Activated CD8-positive, alpha-beta memory T cell treated with anti-CD3 and anti-CD28 coated beads for 4 hours (primary cell): ENCODE results near the gene HPCAL1.
"Not testable (repeated sequence)": the region's sequence is repeated elsewhere in the genome, so short reads cannot be mapped to it uniquely, and the experiment has no call there.

Source experiments
- DNase-seq, 2 donors: peaks; one replicate each; pipeline ENCODE4 v3.0.0-alpha.2; 2020; ENCODE audit warnings: low read depth in 2 of 2

Gene HPCAL1

DNA sequence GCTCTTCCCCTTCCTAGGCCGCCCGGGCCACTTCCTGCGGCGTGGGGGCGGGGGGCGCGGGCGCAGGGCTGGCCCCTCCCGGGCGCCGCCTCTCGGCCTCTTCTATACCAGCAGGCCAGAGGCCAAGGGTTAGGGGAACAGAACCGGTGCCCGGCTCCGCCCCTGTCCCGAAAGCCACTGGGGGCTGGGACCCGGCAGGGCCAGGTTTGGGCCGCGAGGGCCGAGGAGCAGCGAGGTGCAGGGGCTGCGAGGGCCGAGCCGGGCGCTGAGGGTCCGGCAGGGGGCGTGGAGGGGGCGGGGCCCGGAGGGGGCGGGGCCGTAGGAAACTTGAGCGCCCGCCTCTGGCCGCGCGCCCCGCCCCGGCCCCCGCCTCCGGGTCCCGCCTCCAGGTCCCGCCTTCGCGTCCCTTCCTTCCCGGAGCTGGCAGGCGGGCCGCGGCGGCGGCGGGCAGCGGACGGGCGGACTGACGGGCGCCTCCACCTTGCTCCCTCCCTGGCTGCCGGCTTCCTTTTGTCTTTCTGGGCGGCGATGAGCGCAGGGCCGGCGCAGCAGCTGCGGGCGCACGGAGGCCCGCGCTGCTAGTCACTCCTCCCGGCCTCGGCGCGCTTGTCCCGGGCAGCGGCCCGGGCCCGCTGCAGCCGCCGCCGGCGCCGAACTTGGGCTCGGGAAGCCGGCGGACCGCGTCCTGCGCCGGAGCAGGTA, at the start of gene HPCAL1:
Gene HPCAL1, plus strand, starts transcription at position 426 of the 702 bp plus-strand sequence. CDS start 116,854 bp downstream, outside the sequence.
- peak; percentile 56 to 71 for DNase-seq

- DNase-seq: no peak
Measured at GRCh38 chr2:10253596-10254372, 48.9 kb upstream of the HPCAL1 start.

GRCh38 chr2:10254373-10255188, 48.1 kb upstream of the HPCAL1 start:
- no peak for DNase-seq

DNA sequence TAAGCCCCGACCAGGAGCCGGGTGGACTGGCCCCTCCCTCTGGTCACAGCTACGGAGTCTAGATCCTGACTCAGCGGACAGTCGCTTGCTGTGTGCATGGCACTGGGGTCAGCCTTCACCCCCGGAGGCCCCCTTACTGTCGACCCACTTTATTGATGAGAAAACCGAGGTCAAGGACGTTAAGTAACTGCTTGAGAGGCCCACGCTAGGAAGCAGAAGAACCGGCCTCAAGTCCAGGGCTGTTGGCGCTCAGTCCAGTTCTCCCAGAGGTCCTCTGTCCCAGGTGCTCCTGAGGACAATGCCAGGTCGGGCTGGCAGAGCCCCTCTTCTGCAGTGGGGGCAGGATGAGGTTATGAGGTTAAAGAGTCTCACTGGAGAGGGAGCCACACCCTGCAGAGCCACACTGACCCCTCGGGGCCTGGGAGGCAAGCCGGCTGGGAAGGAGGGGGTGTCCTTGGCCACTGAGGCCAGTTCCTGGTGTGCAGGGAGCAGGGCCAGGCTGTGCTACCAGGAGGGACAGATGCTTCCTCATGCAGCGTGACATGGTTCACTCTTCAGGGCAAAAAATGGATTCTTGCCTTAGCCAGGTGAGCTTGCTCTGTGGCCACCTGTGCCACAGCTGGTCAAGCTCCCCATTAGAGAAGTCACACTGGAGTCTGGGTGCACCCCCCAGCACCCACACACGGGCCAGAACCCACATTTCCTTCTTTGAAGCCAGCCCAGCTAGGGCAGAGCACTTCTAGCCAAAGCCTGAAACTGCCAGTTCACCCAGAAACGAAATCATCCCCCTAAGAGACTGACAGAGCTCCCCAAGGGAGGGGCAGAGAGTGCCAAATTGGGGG, 47.3 kb upstream of the HPCAL1 start:
- DNase-seq: no peak

DNA sequence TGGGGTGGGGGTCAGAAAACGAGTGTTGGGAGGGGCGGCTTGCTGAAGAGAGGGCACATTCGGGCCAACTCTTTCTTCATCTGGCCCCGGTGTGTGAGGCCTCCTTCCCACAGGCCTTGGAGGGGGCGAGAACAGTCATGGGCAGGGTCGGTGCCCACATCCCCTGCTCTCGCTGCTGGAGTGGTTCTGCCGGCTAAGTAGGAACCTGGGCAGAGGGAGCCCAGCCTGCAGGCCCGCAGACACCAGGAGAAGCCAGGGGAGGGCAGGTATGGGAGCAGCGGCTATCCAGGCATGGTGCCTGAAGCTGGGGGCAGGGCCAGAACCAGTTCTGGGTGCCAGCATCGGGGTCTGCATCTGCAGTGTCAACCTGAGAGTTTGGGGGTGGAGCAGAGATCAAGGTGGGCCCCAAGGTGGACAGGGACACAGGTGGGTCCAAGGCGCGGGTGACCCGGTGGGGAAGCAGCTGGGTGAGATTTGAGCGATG, 46.6 kb upstream of the HPCAL1 start:
- no peak for DNase-seq

- no peak for DNase-seq
Measured at GRCh38 chr2:10256515-10257031, 46.1 kb upstream of the HPCAL1 start.

GRCh38 chr2:10257036-10257435, 45.7 kb upstream of the HPCAL1 start:
- DNase-seq: no peak

DNA sequence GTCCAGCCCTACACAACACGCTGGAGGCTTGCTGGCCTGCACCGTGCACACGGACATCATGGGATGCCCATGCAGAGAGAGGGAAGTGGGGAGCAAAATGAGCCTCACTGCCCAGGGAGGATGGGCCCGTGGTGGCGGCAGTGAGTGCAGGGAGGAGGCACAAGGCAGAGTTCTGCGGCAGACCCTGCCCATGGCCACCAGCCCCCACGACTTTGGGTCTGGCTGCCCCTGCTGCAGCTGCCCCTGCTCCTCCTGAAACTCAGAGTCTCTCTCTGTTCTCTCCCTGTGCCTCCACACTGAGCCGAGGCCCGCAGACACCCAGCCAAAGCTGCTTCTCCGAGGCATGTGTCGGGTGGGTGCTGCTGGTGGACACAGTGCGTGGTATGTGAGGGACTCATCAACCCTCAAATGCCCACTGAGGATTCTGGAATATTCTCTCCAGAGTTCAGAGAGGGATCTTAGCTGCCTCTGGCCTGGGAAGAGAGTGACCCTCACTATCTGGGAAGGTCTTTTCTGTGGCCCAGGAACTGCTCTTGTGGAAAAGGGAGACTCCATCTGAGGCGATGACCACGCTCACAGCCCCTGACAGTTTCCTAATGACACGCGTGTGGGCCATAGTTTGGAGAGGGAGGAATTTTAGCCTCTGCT, 45.1 kb upstream of the HPCAL1 start:
- no peak for DNase-seq

- no peak for DNase-seq
Measured at GRCh38 chr2:10258326-10258725, 44.4 kb upstream of the HPCAL1 start.

DNA sequence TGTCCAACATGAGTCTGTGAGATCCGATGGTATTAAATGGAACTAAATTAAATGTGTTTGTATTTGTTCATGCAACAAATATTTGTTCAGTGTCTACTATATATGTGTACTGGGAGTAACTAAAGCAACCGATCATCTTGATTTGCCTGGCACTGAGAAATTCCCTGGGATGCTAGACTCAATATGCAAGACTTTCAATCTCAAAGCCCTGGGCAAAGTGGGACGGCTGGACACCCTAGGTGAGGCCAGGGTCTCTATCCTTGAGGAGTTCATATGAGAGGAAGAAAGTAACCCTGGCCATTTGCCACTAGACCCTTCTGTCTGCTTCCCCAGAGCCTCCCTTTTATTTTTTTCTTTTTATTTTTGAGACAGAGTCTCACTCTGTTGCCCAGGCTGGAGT, 44.0 kb upstream of the HPCAL1 start:
- no peak for DNase-seq

- DNase-seq: no peak
Measured at GRCh38 chr2:10260130-10260529, 42.6 kb upstream of the HPCAL1 start.

DNA sequence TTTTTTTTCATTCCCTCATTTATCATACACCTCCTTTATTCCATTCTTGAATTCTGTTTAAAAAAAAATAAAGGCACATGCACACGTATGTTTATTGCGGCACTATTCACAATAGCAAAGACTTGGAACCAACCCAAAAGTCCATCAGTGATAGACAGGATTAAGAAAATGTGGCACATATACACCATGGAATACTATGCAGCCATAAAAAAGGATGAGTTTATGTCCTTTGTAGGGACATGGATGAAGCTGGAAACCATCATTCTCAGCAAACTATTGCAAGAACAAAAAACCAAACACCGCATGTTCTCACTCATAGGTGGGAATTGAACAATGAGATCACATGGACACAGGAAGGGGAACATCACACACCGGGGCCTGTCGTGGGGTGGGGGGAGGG, 39.2 kb upstream of the HPCAL1 start:
- not testable (repeated sequence) for DNase-seq

DNA sequence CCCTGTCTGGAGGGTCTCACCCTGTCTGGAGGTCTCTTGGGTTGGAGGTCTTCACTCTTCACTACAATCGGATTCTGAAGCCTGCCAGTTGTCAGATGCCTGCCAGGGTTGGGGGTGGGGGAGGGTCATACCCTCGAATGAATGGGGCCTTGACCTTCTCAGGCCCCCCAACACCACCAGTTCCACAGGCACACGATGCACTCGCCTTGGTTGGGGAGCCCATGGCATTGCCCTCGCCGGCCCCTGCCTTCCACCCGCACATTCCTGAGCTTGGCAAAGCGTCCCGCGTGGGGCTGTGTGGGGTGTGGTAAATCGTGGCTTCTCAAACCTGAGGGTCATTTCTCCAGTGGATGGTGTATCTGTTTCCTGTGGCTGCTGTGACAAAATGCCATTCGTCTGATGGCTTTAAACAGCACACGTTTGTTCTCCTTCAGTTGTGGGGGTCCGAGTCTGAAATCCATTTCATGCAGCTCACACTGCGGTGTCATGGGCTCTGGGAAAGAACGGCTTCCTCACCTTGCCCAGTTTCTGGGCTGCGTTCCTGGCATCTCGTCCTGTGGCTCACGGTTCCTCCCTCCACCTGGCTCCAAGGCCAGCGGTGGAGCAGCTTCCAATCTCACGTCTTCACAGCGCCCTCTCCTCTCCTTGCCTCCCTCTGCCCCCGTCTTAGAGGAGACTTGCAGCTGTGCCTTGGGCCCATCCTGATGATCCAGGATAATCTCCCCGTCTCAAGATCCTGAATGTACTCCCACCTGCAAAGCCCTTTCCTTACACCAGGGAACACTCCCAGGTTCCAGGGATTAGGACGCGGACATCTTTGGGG, 38.0 kb upstream of the HPCAL1 start:
- no peak for DNase-seq

DNA sequence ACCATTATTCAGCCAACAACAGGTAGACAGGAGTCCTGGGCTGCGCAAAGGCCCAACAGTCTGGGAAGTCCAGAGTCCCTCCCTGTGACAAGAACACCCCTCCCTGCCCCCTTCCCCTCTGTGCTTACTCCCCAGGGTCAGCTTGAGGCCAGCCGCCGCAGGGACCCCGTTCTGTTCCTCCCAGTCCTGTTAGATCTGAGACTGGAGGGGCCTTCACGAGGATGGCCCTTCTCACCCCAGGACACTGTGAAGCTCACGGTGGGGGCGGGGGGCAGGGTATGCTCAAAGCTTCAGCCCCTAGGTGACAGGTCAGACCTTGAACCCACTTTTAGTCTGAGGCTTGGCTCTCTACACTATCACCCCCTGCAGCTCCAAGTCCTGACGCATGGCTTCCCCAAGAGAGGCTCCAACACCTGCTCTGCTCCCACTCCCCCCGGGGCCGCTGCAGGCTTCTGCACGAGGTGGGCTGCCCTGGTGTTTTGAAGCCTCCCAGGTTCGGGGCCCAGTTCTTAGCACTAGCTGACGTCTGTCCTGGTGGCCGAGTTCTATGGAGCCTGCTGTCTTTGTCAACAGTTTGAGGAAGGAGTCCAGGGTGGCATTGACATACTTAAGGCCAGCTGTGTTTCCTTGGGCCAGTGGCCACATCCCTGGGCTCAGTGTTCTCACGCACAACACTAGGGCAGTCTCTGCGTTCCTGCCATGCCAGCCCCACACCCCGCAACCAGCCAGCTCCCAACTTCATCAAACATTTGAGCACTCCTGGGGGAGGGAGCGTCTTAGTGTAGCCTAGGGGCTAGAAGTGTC, 37.2 kb upstream of the HPCAL1 start:
- no peak for DNase-seq

- DNase-seq: no peak
Measured at GRCh38 chr2:10266133-10266620, 36.5 kb upstream of the HPCAL1 start.

DNA sequence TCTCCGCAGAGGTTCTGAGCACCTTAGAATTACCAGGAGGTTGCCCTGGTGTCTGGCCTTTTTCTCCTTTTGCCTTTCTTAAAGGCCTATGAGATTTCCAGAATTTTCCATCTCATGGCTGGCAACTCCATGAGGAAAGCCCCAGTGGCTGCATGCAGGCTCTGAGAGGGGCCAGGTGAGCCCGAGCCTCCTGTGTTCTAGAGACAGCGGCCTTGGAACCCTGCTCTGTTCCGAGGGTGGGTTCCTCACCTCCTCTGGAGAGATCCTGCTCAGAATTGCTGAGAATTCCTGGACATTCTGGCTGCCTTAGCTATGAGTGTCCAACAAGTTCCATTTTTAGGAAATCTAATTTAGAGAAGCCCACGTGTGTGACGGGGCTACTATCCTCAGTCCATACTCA, 35.7 kb upstream of the HPCAL1 start:
- no peak for DNase-seq

GRCh38 chr2:10267551-10268465, 34.9 kb upstream of the HPCAL1 start:
- no peak for DNase-seq

DNA sequence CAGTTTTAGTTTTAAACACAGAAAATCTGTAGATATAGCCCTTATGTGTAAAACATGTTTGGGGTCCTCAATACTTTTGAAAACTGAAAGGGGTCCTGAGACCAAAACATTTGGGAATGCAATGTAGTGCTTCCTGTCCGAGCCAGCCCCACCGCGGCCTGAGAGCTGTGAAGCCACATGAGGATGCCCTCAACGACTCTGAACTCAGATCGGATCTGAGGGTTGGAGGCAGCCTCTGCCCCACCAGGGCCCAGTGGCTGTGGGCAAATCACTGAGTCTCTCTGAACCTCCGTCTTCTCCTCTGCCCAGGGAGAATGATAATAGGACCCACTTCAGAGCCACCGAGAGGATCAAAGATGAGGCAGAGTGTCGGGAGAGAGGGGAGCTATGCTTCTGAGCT, 33.4 kb upstream of the HPCAL1 start:
- DNase-seq: no peak
